Lower leg skin (tissue), 3 donors: Measurements from ENCODE around the gene TPRG1L.

Experiments
- POLR2A ChIP-seq, 2 donors: fragments of 450-650 bp; IDR thresholded peaks; one replicate each; pipeline ENCODE4 v1.6.1; 2016 to 2017; ENCODE audit warnings: antibody characterized with exemption in 2 of 2, mild to moderate bottlenecking in 1 of 2, moderate library complexity in 1 of 2
- TF ChIP-seq, protein P1 (sequence below), 3 donors: fragments of 450-650 bp; IDR thresholded peaks; one replicate each; pipeline ENCODE4 v1.5.1; 2016; ENCODE audit warnings: antibody characterized with exemption in 3 of 3, mild to moderate bottlenecking in 3 of 3, moderate library complexity in 2 of 3

DNA sequence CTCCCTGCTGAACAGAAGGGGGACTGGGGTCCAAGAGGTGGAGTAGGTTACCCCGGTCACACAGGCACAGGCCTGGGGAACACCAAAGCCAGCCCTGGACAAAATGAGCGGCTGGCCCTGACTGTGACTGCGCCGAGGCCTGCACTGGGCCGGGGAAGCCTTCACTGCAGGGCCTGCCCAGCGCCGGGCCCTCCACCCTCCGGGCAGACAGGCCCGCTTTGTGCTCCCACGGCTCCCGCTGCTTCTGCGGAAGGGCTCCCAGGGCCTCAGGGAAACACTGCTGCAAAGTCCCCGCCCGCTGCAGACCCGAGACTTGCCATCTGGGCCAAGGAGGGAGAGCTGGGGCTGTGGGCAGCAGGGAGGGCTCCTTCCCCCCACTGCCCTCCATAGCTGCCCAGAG lies 48.8 kb upstream of the TPRG1L start:
- TF ChIP-seq, protein P1, sequence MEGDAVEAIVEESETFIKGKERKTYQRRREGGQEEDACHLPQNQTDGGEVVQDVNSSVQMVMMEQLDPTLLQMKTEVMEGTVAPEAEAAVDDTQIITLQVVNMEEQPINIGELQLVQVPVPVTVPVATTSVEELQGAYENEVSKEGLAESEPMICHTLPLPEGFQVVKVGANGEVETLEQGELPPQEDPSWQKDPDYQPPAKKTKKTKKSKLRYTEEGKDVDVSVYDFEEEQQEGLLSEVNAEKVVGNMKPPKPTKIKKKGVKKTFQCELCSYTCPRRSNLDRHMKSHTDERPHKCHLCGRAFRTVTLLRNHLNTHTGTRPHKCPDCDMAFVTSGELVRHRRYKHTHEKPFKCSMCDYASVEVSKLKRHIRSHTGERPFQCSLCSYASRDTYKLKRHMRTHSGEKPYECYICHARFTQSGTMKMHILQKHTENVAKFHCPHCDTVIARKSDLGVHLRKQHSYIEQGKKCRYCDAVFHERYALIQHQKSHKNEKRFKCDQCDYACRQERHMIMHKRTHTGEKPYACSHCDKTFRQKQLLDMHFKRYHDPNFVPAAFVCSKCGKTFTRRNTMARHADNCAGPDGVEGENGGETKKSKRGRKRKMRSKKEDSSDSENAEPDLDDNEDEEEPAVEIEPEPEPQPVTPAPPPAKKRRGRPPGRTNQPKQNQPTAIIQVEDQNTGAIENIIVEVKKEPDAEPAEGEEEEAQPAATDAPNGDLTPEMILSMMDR (IDR thresholded peaks at IDR 0.05): no peak
- TF ChIP-seq POLR2A (IDR thresholded peaks at IDR 0.05): no peak
